Colonic mucosa (tissue), 4 donors: ENCODE measurements around the gene HTR6. TPM values are rescaled to one million over a fixed set of nuclear protein-coding genes. Genes with fewer than 3 reads are reported as not detected.

ENCODE experiments used
- DNase-seq: peaks from one replicate; pipeline ENCODE4 v3.0.0-alpha.2; 2020
- H3K27ac ChIP-seq: fragments of 200-600 bp; one replicate; pipeline ENCODE4 v1.8.0; 2021
- H3K27me3 ChIP-seq: fragments of 200-600 bp; one replicate; pipeline ENCODE4 v1.8.0; 2021
- H3K36me3 ChIP-seq: fragments of 200-600 bp; one replicate; pipeline ENCODE4 v1.8.0; 2021
- H3K4me1 ChIP-seq: fragments of 200-600 bp; one replicate; pipeline ENCODE4 v1.8.0; 2021; ENCODE audit warnings: mild to moderate bottlenecking
- H3K4me3 ChIP-seq: fragments of 200-600 bp; one replicate; pipeline ENCODE4 v1.8.0; 2021
- H3K9ac ChIP-seq, 2 donors: one replicate each; pipeline ENCODE4 v1.7.0; 2013; ENCODE audit warnings: control low read depth in 2 of 2, low read depth in 2 of 2, low read length in 2 of 2
- H3K9me3 ChIP-seq: fragments of 200-600 bp; one replicate; pipeline ENCODE4 v1.8.0; 2021
- CTCF ChIP-seq: fragments of 200-600 bp; IDR thresholded peaks from one replicate; pipeline ENCODE4 v1.8.0; 2022; ENCODE audit warnings: antibody characterized with exemption, mild to moderate bottlenecking
- intact Hi-C: fragments of 100-400 bp; cut with DNase I; formaldehyde crosslinking; loops from one replicate; pipeline ENCODE4 v1.14.1; 2022
- total RNA-seq, 2 donors: library from RNA; stranded (reverse); fragmentation: NEBNext Ultra II Directional in 1 of 2; extraction: Animal tissue kit (Norgen Biotek cat#: 25700) in 1 of 2; gene quantifications; one replicate each; pipeline ENCODE4 v1.2.1, GENCODE V29; 2021
- donor health status: healthy.
- donor health status: DM: no; HTN: no; CAD: no.
- donor health status: DM: no; HTN: no; CAD: no.

HTR6 gene
- total RNA-seq, 2 donors from 2014 or later: not detected

GRCh38 chr1:19678931-19679453, 14.3 kb downstream of the HTR6 start:
- no peaks in the 10 kb centered on the region for H3K27me3 ChIP-seq
- no peak overlapping the region for H3K27ac ChIP-seq
- H3K9ac ChIP-seq: no peak overlapping the region
- no peaks in the 10 kb centered on the region for H3K9me3 ChIP-seq
- no peak overlapping the region for H3K4me3 ChIP-seq
- H3K4me1 ChIP-seq: no peaks in the 10 kb centered on the region
- no peak for DNase-seq
- intact Hi-C loops: no loop called here
- H3K36me3 ChIP-seq: no peaks in the 10 kb centered on the region
- no peak for TF ChIP-seq CTCF

- Histone ChIP-seq H3K9ac (no peak overlapping the region), H3K27ac (no peak overlapping the region), H3K4me1 (no peaks in the 10 kb centered on the region), H3K4me3 (no peak overlapping the region), H3K36me3 (no peaks in the 10 kb centered on the region), H3K27me3 (no peaks in the 10 kb centered on the region), H3K9me3 (no peaks in the 10 kb centered on the region)
- no peak for TF ChIP-seq CTCF
- intact Hi-C loops: no loop called here
- DNase-seq: no peak
Measured at GRCh38 chr1:19679691-19680090, 15.0 kb downstream of the HTR6 start.

- Histone ChIP-seq H3K27me3 (no peaks in the 10 kb centered on the region), H3K9ac (no peak overlapping the region), H3K9me3 (no peaks in the 10 kb centered on the region), H3K4me3 (no peak overlapping the region), H3K36me3 (no peaks in the 10 kb centered on the region), H3K4me1 (no peaks in the 10 kb centered on the region), H3K27ac (no peak overlapping the region)
- no peak for TF ChIP-seq CTCF
- no peak for DNase-seq
- intact Hi-C loops: no loop called here
Measured at GRCh38 chr1:19680644-19681043, 16.0 kb downstream of the HTR6 start.

GRCh38 chr1:19682257-19682656, 17.6 kb downstream of the HTR6 start:
- intact Hi-C loops: no loop called here
- DNase-seq: no peak
- no peak overlapping the region for H3K9ac ChIP-seq
- no peaks in the 10 kb centered on the region for H3K36me3 ChIP-seq
- no peak overlapping the region for H3K4me3 ChIP-seq
- no peak overlapping the region for H3K27ac ChIP-seq
- no peaks in the 10 kb centered on the region for H3K4me1 ChIP-seq
- H3K9me3 ChIP-seq: no peaks in the 10 kb centered on the region
- TF ChIP-seq CTCF: no peak
- H3K27me3 ChIP-seq: no peaks in the 10 kb centered on the region

- Histone ChIP-seq H3K36me3 (no peaks in the 10 kb centered on the region), H3K27me3 (no peaks in the 10 kb centered on the region), H3K9me3 (no peaks in the 10 kb centered on the region), H3K9ac (no peak overlapping the region), H3K4me1 (no peaks in the 10 kb centered on the region), H3K4me3 (no peak overlapping the region), H3K27ac (no peak overlapping the region)
- DNase-seq: no peak
- TF ChIP-seq CTCF: no peak
- intact Hi-C loops: no loop called here
Measured at GRCh38 chr1:19682901-19683300, 18.2 kb downstream of the HTR6 start.
